GM23338 (cell line): Measurements from ENCODE around the gene ANO10. TPM values are rescaled to one million over a fixed set of nuclear protein-coding genes. Genes with fewer than 3 reads are reported as not detected.

ENCODE experiments used
- ATAC-seq: fragments of 200-7000 bp; cut with Tn5 transposase; 3 replicates; pipeline ENCODE4 v1.9.1; 2020
- DNase-seq: peaks from one replicate; pipeline ENCODE4 v3.0.0-alpha.2; 2015; ENCODE audit warnings: low spot score
- H2AFZ ChIP-seq: fragments of 200-600 bp; sonication (generic); 2 replicates; pipeline ENCODE4 v1.8.0; 2016; ENCODE audit warnings: antibody characterized with exemption, mild to moderate bottlenecking, moderate library complexity
- H3F3A ChIP-seq: fragments of 200-600 bp; sonication (generic); replicated peaks from 2 replicates; pipeline ENCODE4 v1.8.0; 2017; ENCODE audit warnings: antibody characterized with exemption, mixed run types, low read depth
- H3K27ac ChIP-seq: fragments of 200-600 bp; sonication (generic); 2 replicates; pipeline ENCODE4 v1.6.1; 2016; ENCODE audit warnings: low read depth
- H3K27me3 ChIP-seq: fragments of 200-600 bp; sonication (generic); 2 replicates; pipeline ENCODE4 v1.8.0; 2016; ENCODE audit warnings: mild to moderate bottlenecking, mixed run types, moderate library complexity; ENCODE audit not compliant: insufficient read depth
- H3K36me3 ChIP-seq: fragments of 200-600 bp; sonication (generic); 2 replicates; pipeline ENCODE4 v1.8.0; 2016; ENCODE audit warnings: mild to moderate bottlenecking; ENCODE audit not compliant: insufficient read depth
- H3K4me1 ChIP-seq: fragments of 200-600 bp; sonication (generic); 2 replicates; pipeline ENCODE4 v1.8.0; 2016; ENCODE audit warnings: mild to moderate bottlenecking, moderate library complexity; ENCODE audit not compliant: insufficient read depth
- H3K4me2 ChIP-seq: fragments of 200-600 bp; sonication (generic); 2 replicates; pipeline ENCODE4 v1.7.1; 2017; ENCODE audit warnings: mixed run types
- H3K4me3 ChIP-seq: fragments of 200-600 bp; sonication (generic); 2 replicates; pipeline ENCODE4 v1.6.1; 2016; ENCODE audit warnings: mixed run types
- H3K79me2 ChIP-seq: fragments of 200-600 bp; sonication (generic); replicated peaks from 2 replicates; pipeline ENCODE4 v1.8.0; 2017; ENCODE audit warnings: mild to moderate bottlenecking; ENCODE audit not compliant: insufficient read depth
- H3K9me2 ChIP-seq: fragments of 200-600 bp; sonication (generic); 2 replicates; pipeline ENCODE4 v1.8.0; 2017; ENCODE audit not compliant: insufficient read depth
- H4K20me1 ChIP-seq: fragments of 200-600 bp; sonication (generic); replicated peaks from 2 replicates; pipeline ENCODE4 v1.8.0; 2017; ENCODE audit warnings: mild to moderate bottlenecking; ENCODE audit not compliant: insufficient read depth
- H3K27ac Mint-ChIP-seq: 2 replicates; pipeline ENCODE4 v1.8.0; 2020; ENCODE audit warnings: inconsistent platforms, mild to moderate bottlenecking, moderate library complexity, mixed read lengths
- H3K27me3 Mint-ChIP-seq: 3 replicates; pipeline ENCODE4 v1.8.0; 2022; ENCODE audit warnings: low read depth, mild to moderate bottlenecking, moderate library complexity, mixed read lengths, inconsistent platforms; ENCODE audit not compliant: insufficient read depth, poor library complexity
- H3K36me3 Mint-ChIP-seq: 3 replicates; pipeline ENCODE4 v1.8.0; 2021; ENCODE audit warnings: low read depth, mild to moderate bottlenecking, inconsistent platforms, moderate library complexity, mixed read lengths
- H3K4me1 Mint-ChIP-seq: 3 replicates; pipeline ENCODE4 v1.8.0; 2020; ENCODE audit warnings: mild to moderate bottlenecking, inconsistent platforms, mixed read lengths
- H3K4me3 Mint-ChIP-seq: 3 replicates; pipeline ENCODE4 v1.8.0; 2021; ENCODE audit warnings: moderate library complexity, mild to moderate bottlenecking, inconsistent platforms, mixed read lengths
- H3K9me3 Mint-ChIP-seq: 3 replicates; pipeline ENCODE4 v1.8.0; 2020; ENCODE audit warnings: moderate library complexity, mild to moderate bottlenecking, inconsistent platforms, mixed read lengths
- CREB1 ChIP-seq: fragments of 250-450 bp; sonication (Bioruptor Pico); IDR thresholded peaks from 2 replicates; pipeline ENCODE4 v1.5.0; 2020; ENCODE audit warnings: low read depth, mild to moderate bottlenecking, moderate library complexity
- EZH2phosphoT487 ChIP-seq: fragments of 200-600 bp; sonication (generic); IDR thresholded peaks from one replicate; pipeline ENCODE4 v1.8.1; 2018; ENCODE audit warnings: antibody characterized with exemption; ENCODE audit not compliant: unreplicated experiment
- NANOG ChIP-seq: IDR thresholded peaks from 2 replicates; pipeline ENCODE4 v1.6.1; 2016; ENCODE audit warnings: antibody characterized with exemption, borderline replicate concordance
- ZNF331 ChIP-seq: fragments of 250-450 bp; sonication (Bioruptor Pico); IDR thresholded peaks from 2 replicates; pipeline ENCODE4 v1.5.0; 2020; ENCODE audit warnings: low read depth, mild to moderate bottlenecking, moderate library complexity
- polyA plus RNA-seq: library from polyadenylated mRNA; unstranded; fragments of >200 nt; fragmentation: Nextera tagmentation; extraction: Ambion mirVana; gene quantifications from 2 replicates; pipeline ENCODE4 v1.2.1, GENCODE V29; 2016
- total RNA-seq: library from RNA; depleted of rRNA; stranded (reverse); fragments of >200 nt; shearing (Covaris generic); gene quantifications from 2 replicates; pipeline ENCODE4 v1.2.3, GENCODE V29; 2014
- TF ChIP-seq, protein P1 (sequence below): fragments of 250-450 bp; sonication (Bioruptor Pico); IDR thresholded peaks from 2 replicates; pipeline ENCODE4 v1.5.0; 2020; ENCODE audit warnings: mild to moderate bottlenecking, moderate library complexity
- TF ChIP-seq, protein P2 (sequence below): IDR thresholded peaks from 2 replicates; pipeline ENCODE4 v1.6.1; 2016; ENCODE audit warnings: antibody characterized with exemption
- TF ChIP-seq, protein P3 (sequence below), 2 experiments: fragments of 200-600 bp in 1 of 2; sonication (generic) in 1 of 2; conservative IDR thresholded peaks; 2 replicates each; pipeline versions ENCODE4 v1.5.1 to v1.6.1; 2016 to 2017; ENCODE audit warnings: antibody characterized with exemption in 2 of 2, low read depth in 2 of 2, mild to moderate bottlenecking in 2 of 2, moderate library complexity in 1 of 2

ANO10 gene
- total and polyA plus RNA-seq, 2 experiments from 2014 or later, result 29.2 to 48.1 TPM

DNA sequence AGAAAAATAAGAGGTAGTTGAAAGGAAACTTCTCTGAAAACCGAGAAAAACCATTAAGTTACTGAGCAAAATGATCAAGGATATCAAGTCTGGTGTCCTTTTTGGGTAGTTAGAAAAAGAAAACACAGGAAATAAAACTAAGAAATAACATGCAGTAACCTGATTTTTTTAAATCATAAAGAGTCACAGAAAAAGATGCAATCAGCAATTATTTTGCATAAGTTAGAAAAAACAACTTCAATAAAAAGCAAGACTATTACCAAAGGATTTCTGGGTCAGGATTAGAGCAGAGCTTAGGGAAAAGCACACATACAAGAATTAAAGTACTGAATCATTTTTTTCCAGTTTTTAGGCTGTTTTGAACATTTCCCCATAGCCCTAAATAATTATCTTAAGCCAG, 28.5 kb upstream of the ANO10 start:
- Mint-ChIP-seq H3K4me1 (peaks cover 33% of the 10 kb centered on the region), H3K4me3 (no peak overlapping the region), H3K36me3 (peaks cover 3% of the 10 kb centered on the region; the same call in 2 of the 3 replicates), H3K27me3 (peaks cover 8% of the 10 kb centered on the region), H3K9me3 (peaks cover 3% of the 10 kb centered on the region; the same call in 1 of the 3 replicates), H3K27ac (no peak overlapping the region)
- H3K4me1 ChIP-seq, result peaks cover 10% of the 10 kb centered on the region; the same call in 1 of the 2 replicates
- no peaks in the 10 kb centered on the region for H4K20me1 ChIP-seq
- no peak overlapping the region for H3K4me2 ChIP-seq
- H2AFZ ChIP-seq, result peak overlapping the region; percentile 49; the same call in 1 of the 2 replicates
- DNase-seq, result no peak
- H3F3A ChIP-seq, result no peaks in the 10 kb centered on the region
- H3K27ac ChIP-seq, result no peak overlapping the region
- TF ChIP-seq ZNF331 (CRISPR knock-in tag), result no peak
- TF ChIP-seq, protein P1, sequence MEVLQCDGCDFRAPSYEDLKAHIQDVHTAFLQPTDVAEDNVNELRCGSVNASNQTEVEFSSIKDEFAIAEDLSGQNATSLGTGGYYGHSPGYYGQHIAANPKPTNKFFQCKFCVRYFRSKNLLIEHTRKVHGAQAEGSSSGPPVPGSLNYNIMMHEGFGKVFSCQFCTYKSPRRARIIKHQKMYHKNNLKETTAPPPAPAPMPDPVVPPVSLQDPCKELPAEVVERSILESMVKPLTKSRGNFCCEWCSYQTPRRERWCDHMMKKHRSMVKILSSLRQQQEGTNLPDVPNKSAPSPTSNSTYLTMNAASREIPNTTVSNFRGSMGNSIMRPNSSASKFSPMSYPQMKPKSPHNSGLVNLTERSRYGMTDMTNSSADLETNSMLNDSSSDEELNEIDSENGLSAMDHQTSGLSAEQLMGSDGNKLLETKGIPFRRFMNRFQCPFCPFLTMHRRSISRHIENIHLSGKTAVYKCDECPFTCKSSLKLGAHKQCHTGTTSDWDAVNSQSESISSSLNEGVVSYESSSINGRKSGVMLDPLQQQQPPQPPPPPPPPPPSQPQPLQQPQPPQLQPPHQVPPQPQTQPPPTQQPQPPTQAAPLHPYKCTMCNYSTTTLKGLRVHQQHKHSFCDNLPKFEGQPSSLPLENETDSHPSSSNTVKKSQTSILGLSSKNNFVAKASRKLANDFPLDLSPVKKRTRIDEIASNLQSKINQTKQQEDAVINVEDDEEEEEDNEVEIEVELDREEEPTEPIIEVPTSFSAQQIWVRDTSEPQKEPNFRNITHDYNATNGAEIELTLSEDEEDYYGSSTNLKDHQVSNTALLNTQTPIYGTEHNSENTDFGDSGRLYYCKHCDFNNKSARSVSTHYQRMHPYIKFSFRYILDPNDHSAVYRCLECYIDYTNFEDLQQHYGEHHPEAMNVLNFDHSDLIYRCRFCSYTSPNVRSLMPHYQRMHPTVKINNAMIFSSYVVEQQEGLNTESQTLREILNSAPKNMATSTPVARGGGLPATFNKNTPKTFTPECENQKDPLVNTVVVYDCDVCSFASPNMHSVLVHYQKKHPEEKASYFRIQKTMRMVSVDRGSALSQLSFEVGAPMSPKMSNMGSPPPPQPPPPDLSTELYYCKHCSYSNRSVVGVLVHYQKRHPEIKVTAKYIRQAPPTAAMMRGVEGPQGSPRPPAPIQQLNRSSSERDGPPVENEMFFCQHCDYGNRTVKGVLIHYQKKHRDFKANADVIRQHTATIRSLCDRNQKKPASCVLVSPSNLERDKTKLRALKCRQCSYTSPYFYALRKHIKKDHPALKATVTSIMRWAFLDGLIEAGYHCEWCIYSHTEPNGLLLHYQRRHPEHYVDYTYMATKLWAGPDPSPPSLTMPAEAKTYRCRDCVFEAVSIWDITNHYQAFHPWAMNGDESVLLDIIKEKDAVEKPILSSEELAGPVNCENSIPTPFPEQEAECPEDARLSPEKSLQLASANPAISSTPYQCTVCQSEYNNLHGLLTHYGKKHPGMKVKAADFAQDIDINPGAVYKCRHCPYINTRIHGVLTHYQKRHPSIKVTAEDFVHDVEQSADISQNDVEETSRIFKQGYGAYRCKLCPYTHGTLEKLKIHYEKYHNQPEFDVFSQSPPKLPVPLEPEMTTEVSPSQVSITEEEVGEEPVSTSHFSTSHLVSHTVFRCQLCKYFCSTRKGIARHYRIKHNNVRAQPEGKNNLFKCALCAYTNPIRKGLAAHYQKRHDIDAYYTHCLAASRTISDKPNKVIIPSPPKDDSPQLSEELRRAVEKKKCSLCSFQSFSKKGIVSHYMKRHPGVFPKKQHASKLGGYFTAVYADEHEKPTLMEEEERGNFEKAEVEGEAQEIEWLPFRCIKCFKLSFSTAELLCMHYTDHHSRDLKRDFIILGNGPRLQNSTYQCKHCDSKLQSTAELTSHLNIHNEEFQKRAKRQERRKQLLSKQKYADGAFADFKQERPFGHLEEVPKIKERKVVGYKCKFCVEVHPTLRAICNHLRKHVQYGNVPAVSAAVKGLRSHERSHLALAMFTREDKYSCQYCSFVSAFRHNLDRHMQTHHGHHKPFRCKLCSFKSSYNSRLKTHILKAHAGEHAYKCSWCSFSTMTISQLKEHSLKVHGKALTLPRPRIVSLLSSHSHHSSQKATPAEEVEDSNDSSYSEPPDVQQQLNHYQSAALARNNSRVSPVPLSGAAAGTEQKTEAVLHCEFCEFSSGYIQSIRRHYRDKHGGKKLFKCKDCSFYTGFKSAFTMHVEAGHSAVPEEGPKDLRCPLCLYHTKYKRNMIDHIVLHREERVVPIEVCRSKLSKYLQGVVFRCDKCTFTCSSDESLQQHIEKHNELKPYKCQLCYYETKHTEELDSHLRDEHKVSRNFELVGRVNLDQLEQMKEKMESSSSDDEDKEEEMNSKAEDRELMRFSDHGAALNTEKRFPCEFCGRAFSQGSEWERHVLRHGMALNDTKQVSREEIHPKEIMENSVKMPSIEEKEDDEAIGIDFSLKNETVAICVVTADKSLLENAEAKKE (CRISPR knock-in tag), result no peak
- TF ChIP-seq, protein P2, sequence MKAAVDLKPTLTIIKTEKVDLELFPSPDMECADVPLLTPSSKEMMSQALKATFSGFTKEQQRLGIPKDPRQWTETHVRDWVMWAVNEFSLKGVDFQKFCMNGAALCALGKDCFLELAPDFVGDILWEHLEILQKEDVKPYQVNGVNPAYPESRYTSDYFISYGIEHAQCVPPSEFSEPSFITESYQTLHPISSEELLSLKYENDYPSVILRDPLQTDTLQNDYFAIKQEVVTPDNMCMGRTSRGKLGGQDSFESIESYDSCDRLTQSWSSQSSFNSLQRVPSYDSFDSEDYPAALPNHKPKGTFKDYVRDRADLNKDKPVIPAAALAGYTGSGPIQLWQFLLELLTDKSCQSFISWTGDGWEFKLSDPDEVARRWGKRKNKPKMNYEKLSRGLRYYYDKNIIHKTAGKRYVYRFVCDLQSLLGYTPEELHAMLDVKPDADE, result no peak
- no peak for TF ChIP-seq CREB1 (CRISPR knock-in tag)
- TF ChIP-seq EZH2phosphoT487, result no peak
- TF ChIP-seq NANOG, result no peak
- TF ChIP-seq, protein P3, sequence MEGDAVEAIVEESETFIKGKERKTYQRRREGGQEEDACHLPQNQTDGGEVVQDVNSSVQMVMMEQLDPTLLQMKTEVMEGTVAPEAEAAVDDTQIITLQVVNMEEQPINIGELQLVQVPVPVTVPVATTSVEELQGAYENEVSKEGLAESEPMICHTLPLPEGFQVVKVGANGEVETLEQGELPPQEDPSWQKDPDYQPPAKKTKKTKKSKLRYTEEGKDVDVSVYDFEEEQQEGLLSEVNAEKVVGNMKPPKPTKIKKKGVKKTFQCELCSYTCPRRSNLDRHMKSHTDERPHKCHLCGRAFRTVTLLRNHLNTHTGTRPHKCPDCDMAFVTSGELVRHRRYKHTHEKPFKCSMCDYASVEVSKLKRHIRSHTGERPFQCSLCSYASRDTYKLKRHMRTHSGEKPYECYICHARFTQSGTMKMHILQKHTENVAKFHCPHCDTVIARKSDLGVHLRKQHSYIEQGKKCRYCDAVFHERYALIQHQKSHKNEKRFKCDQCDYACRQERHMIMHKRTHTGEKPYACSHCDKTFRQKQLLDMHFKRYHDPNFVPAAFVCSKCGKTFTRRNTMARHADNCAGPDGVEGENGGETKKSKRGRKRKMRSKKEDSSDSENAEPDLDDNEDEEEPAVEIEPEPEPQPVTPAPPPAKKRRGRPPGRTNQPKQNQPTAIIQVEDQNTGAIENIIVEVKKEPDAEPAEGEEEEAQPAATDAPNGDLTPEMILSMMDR (conservative IDR thresholded peaks at IDR 0.05; ENCODE audit: low read depth in 2 of 2), result no peak
- no peaks in the 10 kb centered on the region for H3K79me2 ChIP-seq
- ATAC-seq, result no peak
- H3K4me3 ChIP-seq, result no peak overlapping the region
- no peaks in the 10 kb centered on the region for H3K27me3 ChIP-seq
- H3K36me3 ChIP-seq, result no peaks in the 10 kb centered on the region
- H3K9me2 ChIP-seq, result no peaks in the 10 kb centered on the region
